ENCODE data around the gene BAG3. TPM values are rescaled to one million over a fixed set of nuclear protein-coding genes. Genes with fewer than 3 reads are reported as not detected.

Gene BAG3
- total and polyA plus RNA-seq, 5 donors from 2014 or later = 6.7 to 38.2 (median 8.0) TPM

- Histone ChIP-seq H3K27me3 (ENCODE audit: control insufficient read depth, insufficient read depth, low read length) (no peaks in the 10 kb centered on the region), H3K4me1 (ENCODE audit: control insufficient read depth, insufficient read depth, low read length, poor library complexity, severe bottlenecking) (peaks cover 46% of the 10 kb centered on the region)
These were observed 2.0 kb downstream of the BAG3 start for GRCh38 chr10:119653209-119653608.

GRCh38 chr10:119653916-119654315, 2.7 kb downstream of the BAG3 start:
- Mint-ChIP-seq H3K27ac (peak overlapping the region; percentile 28 to 82 (median 32)), H3K4me1 (peaks cover 43 to 60% (median 48%) of the 10 kb centered on the region in 4 donors), H3K36me3 (peaks cover 4% of the 10 kb centered on the region), H3K4me3 (peak overlapping the region; percentile 59 to 100 (median 92)), H3K9me3 (no peaks in the 10 kb centered on the region), H3K27me3 (no peaks in the 10 kb centered on the region)
- DNase-seq = peak in 1 of 3 donors; percentile 20
- no peaks in the 10 kb centered on the region for H3K27me3 ChIP-seq (ENCODE audit: control insufficient read depth, insufficient read depth, low read length)
- H3K27ac ChIP-seq (ENCODE audit: insufficient read depth, low read length, poor library complexity, severe bottlenecking) = peak overlapping the region; percentile 52
- H3K4me3 ChIP-seq (ENCODE audit: low read depth, low read length) = peak overlapping the region; percentile 83
- no peak for ATAC-seq (ENCODE audit: low read depth in 2 of 2)
- no peaks in the 10 kb centered on the region for H3K36me3 ChIP-seq (ENCODE audit: control insufficient read depth, insufficient read depth, low read length)
- no peaks in the 10 kb centered on the region for H3K9me3 ChIP-seq (ENCODE audit: control insufficient read depth in 2 of 2, low read length in 2 of 2)
- H3K4me1 ChIP-seq (ENCODE audit: control insufficient read depth, insufficient read depth, low read length, poor library complexity, severe bottlenecking) = peaks cover 46% of the 10 kb centered on the region

More at GRCh38 chr10:119653209-119653608, 2.0 kb downstream of the BAG3 start:
- peaks cover 43 to 57% (median 48%) of the 10 kb centered on the region in 4 donors for H3K4me1 Mint-ChIP-seq
- peaks cover 4% of the 10 kb centered on the region for H3K36me3 Mint-ChIP-seq
- peak overlapping the region; percentile 28 to 82 (median 32) for H3K27ac Mint-ChIP-seq
- H3K36me3 ChIP-seq (ENCODE audit: control insufficient read depth, insufficient read depth, low read length) = no peaks in the 10 kb centered on the region
- H3K27me3 Mint-ChIP-seq = peaks cover 1% of the 10 kb centered on the region
- peak overlapping the region; percentile 59 to 100 (median 92) for H3K4me3 Mint-ChIP-seq
- peak overlapping the region; percentile 83 for H3K4me3 ChIP-seq (ENCODE audit: low read depth, low read length)
- H3K27ac ChIP-seq (ENCODE audit: insufficient read depth, low read length, poor library complexity, severe bottlenecking) = peak overlapping the region; percentile 86
- no peaks in the 10 kb centered on the region for H3K9me3 Mint-ChIP-seq
- ATAC-seq (ENCODE audit: low read depth in 2 of 2) (no peak), DNase-seq (peak in 1 of 3 donors; percentile 36)
- H3K9me3 ChIP-seq (ENCODE audit: control insufficient read depth in 2 of 2, low read length in 2 of 2) = no peaks in the 10 kb centered on the region

GRCh38 chr10:119654540-119654939, 3.4 kb downstream of the BAG3 start:
- H3K9me3 Mint-ChIP-seq = no peaks in the 10 kb centered on the region

GRCh38 chr10:119655566-119656001, 4.4 kb downstream of the BAG3 start:
- Histone ChIP-seq H3K4me3 (ENCODE audit: low read depth, low read length) (peak overlapping the region; percentile 60), H3K27ac (ENCODE audit: insufficient read depth, low read length, poor library complexity, severe bottlenecking) (peak overlapping the region; percentile 52), H3K27me3 (ENCODE audit: control insufficient read depth, insufficient read depth, low read length) (no peaks in the 10 kb centered on the region), H3K9me3 (ENCODE audit: control insufficient read depth in 2 of 2, low read length in 2 of 2) (no peaks in the 10 kb centered on the region), H3K4me1 (ENCODE audit: control insufficient read depth, insufficient read depth, low read length, poor library complexity, severe bottlenecking) (peaks cover 43% of the 10 kb centered on the region), H3K36me3 (ENCODE audit: control insufficient read depth, insufficient read depth, low read length) (no peaks in the 10 kb centered on the region)
- peak overlapping the region; percentile 69 to 88 (median 82) for H3K27ac Mint-ChIP-seq
- peak overlapping the region; percentile 72 to 90 (median 80) for H3K4me3 Mint-ChIP-seq
- H3K27me3 Mint-ChIP-seq = no peaks in the 10 kb centered on the region
- peaks cover 4% of the 10 kb centered on the region for H3K36me3 Mint-ChIP-seq
- ATAC-seq (ENCODE audit: low read depth in 2 of 2) (peak in 1 of 2 donors; percentile 19), DNase-seq (peak; percentile 14 to 57 (median 19))
- H3K4me1 Mint-ChIP-seq = peaks cover 33 to 59% (median 41%) of the 10 kb centered on the region in 4 donors
- H3K9me3 Mint-ChIP-seq = no peaks in the 10 kb centered on the region

More at GRCh38 chr10:119654540-119654939, 3.4 kb downstream of the BAG3 start:
- H3K9me3 ChIP-seq (ENCODE audit: control insufficient read depth in 2 of 2, low read length in 2 of 2) = no peaks in the 10 kb centered on the region
- H3K36me3 Mint-ChIP-seq = peaks cover 4% of the 10 kb centered on the region
- no peaks in the 10 kb centered on the region for H3K36me3 ChIP-seq (ENCODE audit: control insufficient read depth, insufficient read depth, low read length)
- peak overlapping the region; percentile 52 for H3K27ac ChIP-seq (ENCODE audit: insufficient read depth, low read length, poor library complexity, severe bottlenecking)
- ATAC-seq (ENCODE audit: low read depth in 2 of 2) (no peak), DNase-seq (no peak)
- H3K27ac Mint-ChIP-seq = peak overlapping the region; percentile 28 to 82 (median 32)
- H3K27me3 Mint-ChIP-seq = no peaks in the 10 kb centered on the region
- H3K4me3 Mint-ChIP-seq = peak overlapping the region; percentile 21 to 100 (median 92)
- peaks cover 41 to 60% (median 47%) of the 10 kb centered on the region in 4 donors for H3K4me1 Mint-ChIP-seq
- H3K27me3 ChIP-seq (ENCODE audit: control insufficient read depth, insufficient read depth, low read length) = no peaks in the 10 kb centered on the region
- peaks cover 46% of the 10 kb centered on the region for H3K4me1 ChIP-seq (ENCODE audit: control insufficient read depth, insufficient read depth, low read length, poor library complexity, severe bottlenecking)
- H3K4me3 ChIP-seq (ENCODE audit: low read depth, low read length) = peak overlapping the region; percentile 83

GRCh38 chr10:119656760-119657159, 5.6 kb downstream of the BAG3 start:
- no peaks in the 10 kb centered on the region for H3K9me3 ChIP-seq (ENCODE audit: control insufficient read depth in 2 of 2, low read length in 2 of 2)
- H3K4me3 Mint-ChIP-seq = peak overlapping the region in 1 of 4 donors; percentile 10
- H3K4me3 ChIP-seq (ENCODE audit: low read depth, low read length) = no peak overlapping the region
- H3K4me1 ChIP-seq (ENCODE audit: control insufficient read depth, insufficient read depth, low read length, poor library complexity, severe bottlenecking) = peaks cover 41% of the 10 kb centered on the region
- no peaks in the 10 kb centered on the region for H3K27me3 Mint-ChIP-seq
- no peak for ATAC-seq (ENCODE audit: low read depth in 2 of 2)
- peaks cover 31 to 58% (median 38%) of the 10 kb centered on the region in 4 donors for H3K4me1 Mint-ChIP-seq
- H3K27ac ChIP-seq (ENCODE audit: insufficient read depth, low read length, poor library complexity, severe bottlenecking) = no peak overlapping the region
- DNase-seq = no peak
- no peaks in the 10 kb centered on the region for H3K9me3 Mint-ChIP-seq
- H3K27me3 ChIP-seq (ENCODE audit: control insufficient read depth, insufficient read depth, low read length) = no peaks in the 10 kb centered on the region
- no peaks in the 10 kb centered on the region for H3K36me3 ChIP-seq (ENCODE audit: control insufficient read depth, insufficient read depth, low read length)
- H3K36me3 Mint-ChIP-seq = peaks cover 4% of the 10 kb centered on the region
- peak overlapping the region in 2 of 3 donors; percentile 56 to 82 for H3K27ac Mint-ChIP-seq

- no peak for ATAC-seq (ENCODE audit: low read depth in 2 of 2)
These were observed 6.5 kb downstream of the BAG3 start for GRCh38 chr10:119657725-119658124.

GRCh38 chr10:119658274-119658673, 7.1 kb downstream of the BAG3 start:
- DNase-seq = no peak

More at GRCh38 chr10:119657725-119658124, 6.5 kb downstream of the BAG3 start:
- no peaks in the 10 kb centered on the region for H3K9me3 ChIP-seq (ENCODE audit: control insufficient read depth in 2 of 2, low read length in 2 of 2)
- H3K27ac Mint-ChIP-seq = no peak overlapping the region
- no peak overlapping the region for H3K27ac ChIP-seq (ENCODE audit: insufficient read depth, low read length, poor library complexity, severe bottlenecking)
- no peak overlapping the region for H3K4me3 Mint-ChIP-seq
- DNase-seq = no peak
- H3K36me3 ChIP-seq (ENCODE audit: control insufficient read depth, insufficient read depth, low read length) = no peaks in the 10 kb centered on the region
- peaks cover 25 to 60% (median 36%) of the 10 kb centered on the region in 4 donors for H3K4me1 Mint-ChIP-seq
- H3K27me3 ChIP-seq (ENCODE audit: control insufficient read depth, insufficient read depth, low read length) = no peaks in the 10 kb centered on the region
- H3K4me1 ChIP-seq (ENCODE audit: control insufficient read depth, insufficient read depth, low read length, poor library complexity, severe bottlenecking) = peaks cover 31% of the 10 kb centered on the region
- peaks cover 4% of the 10 kb centered on the region for H3K36me3 Mint-ChIP-seq
- no peaks in the 10 kb centered on the region for H3K27me3 Mint-ChIP-seq
- H3K4me3 ChIP-seq (ENCODE audit: low read depth, low read length) = no peak overlapping the region
- H3K9me3 Mint-ChIP-seq = no peaks in the 10 kb centered on the region

GRCh38 chr10:119659951-119660350, 8.8 kb downstream of the BAG3 start:
- Mint-ChIP-seq H3K27me3 (no peaks in the 10 kb centered on the region), H3K36me3 (peaks cover 4% of the 10 kb centered on the region), H3K4me1 (peaks cover 14 to 58% (median 34%) of the 10 kb centered on the region in 4 donors), H3K9me3 (no peaks in the 10 kb centered on the region), H3K4me3 (no peak overlapping the region), H3K27ac (no peak overlapping the region)
- peaks cover 25% of the 10 kb centered on the region for H3K4me1 ChIP-seq (ENCODE audit: control insufficient read depth, insufficient read depth, low read length, poor library complexity, severe bottlenecking)
- H3K4me3 ChIP-seq (ENCODE audit: low read depth, low read length) = no peak overlapping the region
- no peaks in the 10 kb centered on the region for H3K27me3 ChIP-seq (ENCODE audit: control insufficient read depth, insufficient read depth, low read length)
- ATAC-seq (ENCODE audit: low read depth in 2 of 2) (no peak), DNase-seq (no peak)
- H3K9me3 ChIP-seq (ENCODE audit: control insufficient read depth in 2 of 2, low read length in 2 of 2) = no peaks in the 10 kb centered on the region
- no peak overlapping the region for H3K27ac ChIP-seq (ENCODE audit: insufficient read depth, low read length, poor library complexity, severe bottlenecking)
- no peaks in the 10 kb centered on the region for H3K36me3 ChIP-seq (ENCODE audit: control insufficient read depth, insufficient read depth, low read length)

More at GRCh38 chr10:119658274-119658673, 7.1 kb downstream of the BAG3 start:
- no peak overlapping the region for H3K4me3 ChIP-seq (ENCODE audit: low read depth, low read length)
- no peak for ATAC-seq (ENCODE audit: low read depth in 2 of 2)
- peaks cover 20 to 58% (median 36%) of the 10 kb centered on the region in 4 donors for H3K4me1 Mint-ChIP-seq
- H3K27me3 ChIP-seq (ENCODE audit: control insufficient read depth, insufficient read depth, low read length) = no peaks in the 10 kb centered on the region
- no peaks in the 10 kb centered on the region for H3K36me3 ChIP-seq (ENCODE audit: control insufficient read depth, insufficient read depth, low read length)
- H3K27ac ChIP-seq (ENCODE audit: insufficient read depth, low read length, poor library complexity, severe bottlenecking) = no peak overlapping the region
- no peaks in the 10 kb centered on the region for H3K27me3 Mint-ChIP-seq
- peaks cover 4% of the 10 kb centered on the region for H3K36me3 Mint-ChIP-seq
- peak overlapping the region in 1 of 3 donors; percentile 59 for H3K27ac Mint-ChIP-seq
- H3K9me3 ChIP-seq (ENCODE audit: control insufficient read depth in 2 of 2, low read length in 2 of 2) = no peaks in the 10 kb centered on the region
- H3K4me1 ChIP-seq (ENCODE audit: control insufficient read depth, insufficient read depth, low read length, poor library complexity, severe bottlenecking) = peaks cover 28% of the 10 kb centered on the region
- no peak overlapping the region for H3K4me3 Mint-ChIP-seq
- H3K9me3 Mint-ChIP-seq = no peaks in the 10 kb centered on the region

Data from CD4-positive, CD25-positive, alpha-beta regulatory T cell (primary cell).